ENCODE data around the gene CTAGE9.
"Not testable (repeated sequence)": the region's sequence is repeated elsewhere in the genome, so short reads cannot be mapped to it uniquely, and the experiment has no call there.

Gene CTAGE9

GRCh38 chr6:131710917-131711316, at the start of gene CTAGE9:
TSS of gene CTAGE9 (minus strand) at chr6:131711017. CDS start at chr6:131711017, 0 bp downstream.
- not testable (repeated sequence) for ATAC-seq

- no peak for ATAC-seq
Observed at GRCh38 chr6:131758920-131759319, 48.1 kb upstream of the CTAGE9 start.

GRCh38 chr6:131756039-131756438, 45.2 kb upstream of the CTAGE9 start:
- no peak for ATAC-seq

- no peak for ATAC-seq
Observed at GRCh38 chr6:131755597-131755996, 44.8 kb upstream of the CTAGE9 start.

- no peak for ATAC-seq
Observed at GRCh38 chr6:131754715-131755567, 44.1 kb upstream of the CTAGE9 start.

GRCh38 chr6:131754088-131754487, 43.3 kb upstream of the CTAGE9 start:
- ATAC-seq, result no peak

- not testable (repeated sequence) for ATAC-seq
Observed at GRCh38 chr6:131751012-131751715, 40.3 kb upstream of the CTAGE9 start.

GRCh38 chr6:131749023-131749422, 38.2 kb upstream of the CTAGE9 start:
- no peak for ATAC-seq

- no peak for ATAC-seq
Observed at GRCh38 chr6:131747821-131748353, 37.1 kb upstream of the CTAGE9 start.

- ATAC-seq, result no peak
Observed at GRCh38 chr6:131745476-131745875, 34.7 kb upstream of the CTAGE9 start.

GRCh38 chr6:131744432-131745287, 33.8 kb upstream of the CTAGE9 start:
- ATAC-seq, result no peak

GRCh38 chr6:131741688-131742393, 31.0 kb upstream of the CTAGE9 start:
- ATAC-seq, result no peak

GRCh38 chr6:131740161-131740560, 29.3 kb upstream of the CTAGE9 start:
- ATAC-seq, result no peak

- ATAC-seq, result no peak
Observed at GRCh38 chr6:131739136-131739535, 28.3 kb upstream of the CTAGE9 start.

- no peak for ATAC-seq
Observed at GRCh38 chr6:131736811-131737210, 26.0 kb upstream of the CTAGE9 start.

GRCh38 chr6:131736003-131736596, 25.3 kb upstream of the CTAGE9 start:
- ATAC-seq, result no peak

- no peak for ATAC-seq
Observed at GRCh38 chr6:131733376-131734016, 22.7 kb upstream of the CTAGE9 start.

GRCh38 chr6:131731224-131731623, 20.4 kb upstream of the CTAGE9 start:
- no peak for ATAC-seq

- no peak for ATAC-seq
Observed at GRCh38 chr6:131730264-131730663, 19.4 kb upstream of the CTAGE9 start.

- ATAC-seq, result no peak
Observed at GRCh38 chr6:131729550-131729949, 18.7 kb upstream of the CTAGE9 start.

GRCh38 chr6:131728296-131728939, 17.6 kb upstream of the CTAGE9 start:
- ATAC-seq, result no peak
